Ovary (tissue), 3 donors: Measurements from ENCODE around the gene FGF9.

Source experiments
- CTCF ChIP-seq, 3 donors: fragments of 450-650 bp in 2 of 3; fragments of 200-600 bp in 1 of 3; IDR thresholded peaks; one replicate each; pipeline versions ENCODE4 v1.5.1 to v1.8.0; 2016 to 2022; ENCODE audit warnings: antibody characterized with exemption in 3 of 3, mild to moderate bottlenecking in 1 of 3
- POLR2A ChIP-seq: fragments of 450-650 bp; IDR thresholded peaks from one replicate; pipeline ENCODE4 v1.6.1; 2017; ENCODE audit warnings: antibody characterized with exemption, mild to moderate bottlenecking, moderate library complexity
- donor health status: DM: no; HTN: no; CAD: no.

- TF ChIP-seq CTCF (IDR thresholded peaks at IDR 0.05) (no peak), POLR2A (no peak)
Measured at GRCh38 chr13:21745307-21745706, 74.4 kb downstream of the FGF9 start.
